GM19397 (cell line): ENCODE measurements around the gene PTAFR.
"Not testable (repeated sequence)": the region's sequence is repeated elsewhere in the genome, so short reads cannot be mapped to it uniquely, and the experiment has no call there.

Source experiments
- ATAC-seq: cut with Tn5 transposase; IDR thresholded peaks from one replicate; pipeline ENCODE4 v1.9.1; 2021; ENCODE audit warnings: mild to moderate bottlenecking, moderate library complexity; ENCODE audit not compliant: unreplicated experiment

The PTAFR gene

GRCh38 chr1:28145728-28146127 lies 30.8 kb downstream of the PTAFR start:
- no peak for ATAC-seq

GRCh38 chr1:28144203-28145135 lies 32.0 kb downstream of the PTAFR start:
- ATAC-seq, result peak; percentile 54

- no peak for ATAC-seq
These were observed 32.8 kb downstream of the PTAFR start for GRCh38 chr1:28143496-28144202.

GRCh38 chr1:28141685-28142084 lies 34.8 kb downstream of the PTAFR start:
- ATAC-seq, result no peak

- not testable (repeated sequence) for ATAC-seq
These were observed 36.6 kb downstream of the PTAFR start for GRCh38 chr1:28139866-28140265.

GRCh38 chr1:28139025-28139712 lies 37.3 kb downstream of the PTAFR start:
- no peak for ATAC-seq

DNA sequence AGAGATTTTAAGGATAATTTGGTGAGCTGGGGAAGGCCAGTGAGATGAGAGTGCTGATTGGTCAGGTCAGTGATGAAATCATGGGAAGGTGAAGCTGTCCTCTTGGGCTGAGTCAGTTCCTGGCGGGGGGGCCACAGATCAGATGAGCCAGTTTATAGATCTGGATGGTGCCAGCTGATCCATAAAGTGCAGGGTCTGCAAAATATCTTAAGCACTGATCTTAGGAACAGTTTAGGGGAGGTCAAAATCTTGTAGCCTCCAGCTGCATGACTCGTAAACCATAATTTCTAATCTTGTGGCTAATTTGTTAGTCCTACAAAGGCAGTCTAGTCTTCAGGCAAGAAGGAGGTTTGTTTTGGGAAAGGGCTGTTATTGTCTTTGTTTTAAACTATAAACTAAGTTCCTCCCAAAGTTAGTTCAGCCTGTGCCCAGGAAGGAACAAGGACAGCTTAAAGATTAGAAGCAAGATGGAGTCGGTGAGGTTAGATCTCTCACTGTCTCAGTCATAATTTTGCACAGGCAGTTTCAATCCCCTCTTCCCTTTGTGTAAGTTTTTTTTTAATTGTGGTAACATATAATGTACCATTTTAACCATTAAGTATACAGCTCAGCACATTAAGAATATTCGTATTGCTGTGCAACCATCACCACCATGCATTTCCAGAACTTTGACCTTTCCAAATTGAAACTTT lies 39.4 kb downstream of the PTAFR start:
- ATAC-seq, result no peak

- no peak for ATAC-seq
These were observed 40.1 kb downstream of the PTAFR start for GRCh38 chr1:28136169-28136921.

GRCh38 chr1:28135371-28136168 lies 40.9 kb downstream of the PTAFR start:
- no peak for ATAC-seq

DNA sequence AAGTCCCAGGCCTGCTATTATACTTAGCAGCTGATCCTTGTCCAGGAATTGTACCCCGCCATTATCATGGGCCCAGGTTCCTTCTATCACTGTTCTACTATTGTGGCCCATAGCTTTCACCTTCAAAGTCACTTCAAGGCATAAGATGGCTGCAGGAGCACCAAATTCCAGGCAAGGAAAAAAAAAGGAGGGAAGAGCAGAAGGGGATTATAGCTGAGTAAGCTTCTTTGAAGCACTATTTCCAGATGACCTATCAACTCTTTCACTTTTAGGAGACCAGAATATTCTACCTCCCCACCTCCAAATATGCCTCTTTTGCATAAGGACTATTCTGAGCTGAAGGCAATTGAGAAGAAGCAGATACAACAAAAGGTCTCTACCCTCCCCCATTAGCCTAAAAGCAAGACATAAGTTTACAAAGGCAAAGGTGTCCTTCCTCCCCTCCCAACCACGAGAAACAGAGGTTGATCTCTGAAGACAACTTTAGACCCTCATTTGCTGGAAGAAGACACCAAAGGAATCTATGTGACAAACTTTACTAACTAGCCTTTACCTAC lies 41.8 kb downstream of the PTAFR start:
- no peak for ATAC-seq

DNA sequence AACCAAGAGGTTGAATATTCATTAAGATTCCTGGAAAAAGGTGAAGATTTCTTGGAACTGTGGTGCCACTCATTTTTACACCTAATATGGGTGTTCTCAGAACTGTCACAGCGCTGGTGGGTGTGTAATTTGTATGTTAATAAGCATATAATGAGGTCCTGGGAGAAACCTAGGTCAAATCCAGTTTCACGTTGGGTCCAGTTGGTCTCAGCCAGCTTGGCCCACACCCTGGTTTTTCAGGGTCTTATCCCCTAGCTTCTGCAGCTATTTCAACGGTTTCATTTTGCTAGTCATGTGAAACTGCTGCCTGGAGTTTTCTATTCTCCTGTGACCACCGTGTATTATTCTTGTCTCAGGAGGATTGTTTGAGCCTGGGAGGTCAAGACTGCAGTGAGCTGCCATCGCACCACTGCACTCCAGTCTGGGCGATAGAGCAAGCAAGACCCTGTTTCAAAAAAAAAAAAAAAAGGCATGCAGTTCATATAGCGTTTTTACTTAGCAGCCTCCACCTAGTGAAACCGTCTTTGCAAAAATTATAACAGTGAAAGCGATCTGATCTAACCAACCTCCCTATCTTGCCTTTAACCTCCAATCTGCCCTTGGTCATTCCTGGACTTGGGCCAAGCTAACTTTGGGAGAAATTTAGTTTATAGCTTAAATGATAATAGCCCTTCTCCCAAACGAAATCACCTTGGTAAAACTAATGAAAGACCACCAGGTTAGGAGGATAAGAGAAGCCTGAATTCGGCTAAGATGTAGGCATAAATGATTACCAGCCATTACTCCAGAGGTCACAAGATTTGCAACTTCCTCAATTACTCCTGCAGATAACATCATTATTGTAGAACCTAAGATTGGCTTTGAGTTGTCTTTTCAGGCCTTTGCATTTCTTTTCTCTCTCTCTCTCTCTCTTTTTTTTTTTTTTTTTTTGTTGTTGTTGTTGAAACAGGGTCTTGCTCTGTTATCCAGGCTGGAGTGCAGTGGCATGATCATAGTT lies 44.0 kb downstream of the PTAFR start:
- ATAC-seq, result no peak

DNA sequence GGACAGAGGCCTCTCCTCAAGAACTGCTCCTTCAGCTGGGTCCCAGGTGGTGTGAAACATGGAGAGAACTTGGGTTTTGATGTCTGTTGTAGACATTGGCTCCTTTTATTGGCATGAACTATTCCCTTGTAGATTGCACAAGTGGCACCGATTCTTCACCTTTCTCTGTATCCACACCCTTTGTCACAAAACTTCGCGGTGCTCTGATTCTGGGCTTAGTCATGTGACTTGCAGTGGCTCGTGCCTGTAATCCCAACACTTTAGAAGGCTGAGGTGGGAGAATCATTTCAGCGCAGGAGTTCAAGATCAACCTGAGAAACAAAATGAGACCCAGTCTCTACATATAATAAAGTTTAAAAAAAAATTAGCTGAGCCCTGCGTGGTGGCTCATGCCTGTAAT lies 45.6 kb downstream of the PTAFR start:
- no peak for ATAC-seq

DNA sequence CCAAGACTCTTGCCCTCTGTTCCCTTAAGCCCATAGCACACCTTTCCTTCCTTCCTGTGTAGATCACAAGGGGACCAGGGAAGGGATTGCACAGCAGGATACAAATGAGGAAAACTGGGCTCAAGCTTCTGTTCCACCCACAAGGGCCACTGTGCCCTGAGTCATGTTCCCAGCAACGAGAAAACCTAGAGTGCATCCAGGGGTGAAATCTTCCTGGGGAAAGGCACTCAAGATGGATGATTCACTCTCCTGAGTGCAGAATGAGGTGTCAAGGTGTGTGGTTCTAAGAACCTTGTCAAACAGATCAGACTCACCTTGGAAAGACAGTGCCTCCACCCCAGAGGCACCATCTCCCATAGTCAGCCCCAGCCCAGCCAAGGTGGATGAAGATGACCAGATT lies 47.3 kb downstream of the PTAFR start:
- no peak for ATAC-seq

DNA sequence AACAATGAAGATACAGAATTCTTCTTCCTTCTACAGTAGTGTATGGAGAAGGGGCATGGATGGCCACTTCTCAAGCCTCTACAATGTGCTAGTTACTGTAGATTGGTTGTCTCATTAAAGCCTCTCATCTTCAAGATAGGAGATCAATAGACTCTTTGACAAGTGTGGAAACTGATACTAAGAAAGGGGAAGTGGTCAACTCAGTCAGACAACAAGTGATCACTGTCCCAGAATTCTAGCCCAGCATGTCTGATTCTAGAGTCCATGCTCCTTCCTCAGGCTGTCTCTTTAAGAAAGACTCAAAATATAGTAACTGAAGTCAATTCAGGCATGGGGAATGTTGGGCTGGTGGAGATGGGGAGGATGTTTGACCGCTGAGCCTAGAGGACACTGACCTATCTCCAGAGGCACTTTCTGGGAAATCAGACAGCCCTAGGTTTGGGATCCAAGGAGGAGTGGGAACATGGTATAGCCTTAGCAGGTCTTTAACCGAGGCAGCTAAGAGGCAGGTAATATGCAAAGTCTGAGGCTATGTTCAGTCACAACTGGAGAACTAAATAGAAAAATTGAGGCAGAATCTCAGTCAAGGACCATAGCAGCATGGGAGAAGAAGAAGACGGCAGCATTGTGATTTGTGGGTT lies 48.8 kb downstream of the PTAFR start:
- no peak for ATAC-seq

GRCh38 chr1:28126783-28127490 lies 49.6 kb downstream of the PTAFR start:
- no peak for ATAC-seq

- ATAC-seq, result no peak
These were observed 50.3 kb downstream of the PTAFR start for GRCh38 chr1:28126212-28126611.

GRCh38 chr1:28123461-28123961 lies 53.0 kb downstream of the PTAFR start:
- ATAC-seq, result no peak
